RWPE2 (cell line): ENCODE results near the gene VILL.

Experiments
- ATAC-seq: fragments of 200-7000 bp; cut with Tn5 transposase; 3 replicates; pipeline ENCODE4 v1.9.1; 2021; ENCODE audit warnings: low read depth
- DNase-seq: peaks from one replicate; pipeline ENCODE4 v3.0.0-alpha.2; 2020; ENCODE audit warnings: low spot score
- H3K27ac ChIP-seq: fragments of 450-650 bp; 2 replicates; pipeline ENCODE4 v1.5.1; 2017; ENCODE audit warnings: mild to moderate bottlenecking; ENCODE audit not compliant: poor library complexity, severe bottlenecking
- H3K27me3 ChIP-seq: fragments of 250-450 bp; sonication (Bioruptor Pico); 2 replicates; pipeline ENCODE4 v1.5.1; 2021; ENCODE audit warnings: mild to moderate bottlenecking, moderate library complexity; ENCODE audit not compliant: insufficient read depth, poor library complexity, severe bottlenecking
- H3K36me3 ChIP-seq: fragments of 250-450 bp; sonication (Bioruptor Pico); 2 replicates; pipeline ENCODE4 v1.5.1; 2020; ENCODE audit warnings: low read depth, mild to moderate bottlenecking, moderate library complexity
- H3K4me1 ChIP-seq: fragments of 250-450 bp; sonication (Bioruptor Pico); 2 replicates; pipeline ENCODE4 v1.5.1; 2021; ENCODE audit warnings: mild to moderate bottlenecking, moderate library complexity; ENCODE audit not compliant: insufficient read depth, poor library complexity, severe bottlenecking
- H3K4me3 ChIP-seq: fragments of 250-450 bp; sonication (Bioruptor Pico); 2 replicates; pipeline ENCODE4 v1.5.1; 2021; ENCODE audit warnings: mild to moderate bottlenecking, moderate library complexity; ENCODE audit not compliant: severe bottlenecking
- H3K9me3 ChIP-seq: fragments of 250-450 bp; sonication (Bioruptor Pico); 2 replicates; pipeline ENCODE4 v1.5.1; 2021; ENCODE audit warnings: mild to moderate bottlenecking, moderate library complexity; ENCODE audit not compliant: severe bottlenecking
- CTCF ChIP-seq: fragments of 450-650 bp; IDR thresholded peaks from one replicate; pipeline ENCODE4 v1.5.1; 2017; ENCODE audit warnings: mild to moderate bottlenecking, moderate library complexity; ENCODE audit not compliant: poor library complexity, severe bottlenecking

VILL gene

GRCh38 chr3:37993820-37994638 is 3.4 kb downstream of the VILL start:
- no peak for TF ChIP-seq CTCF
- peak overlapping the region; percentile 16 for H3K4me3 ChIP-seq
- no peaks in the 10 kb centered on the region for H3K36me3 ChIP-seq
- no peaks in the 10 kb centered on the region for H3K9me3 ChIP-seq
- H3K27me3 ChIP-seq = no peaks in the 10 kb centered on the region
- ATAC-seq (no peak), DNase-seq (peak; percentile 45)
- H3K4me1 ChIP-seq = peaks cover 14% of the 10 kb centered on the region
- H3K27ac ChIP-seq = no peak overlapping the region

GRCh38 chr3:37994639-37994972 is 4.0 kb downstream of the VILL start:
- H3K27ac ChIP-seq = no peak overlapping the region
- H3K36me3 ChIP-seq = no peaks in the 10 kb centered on the region
- H3K9me3 ChIP-seq = no peaks in the 10 kb centered on the region
- peaks cover 14% of the 10 kb centered on the region for H3K4me1 ChIP-seq
- no peak for ATAC-seq
- no peaks in the 10 kb centered on the region for H3K27me3 ChIP-seq
- TF ChIP-seq CTCF = no peak
- H3K4me3 ChIP-seq = no peak overlapping the region
- DNase-seq = no peak

- ATAC-seq (no peak), DNase-seq (no peak)
- Histone ChIP-seq H3K9me3 (no peaks in the 10 kb centered on the region), H3K27me3 (no peaks in the 10 kb centered on the region), H3K27ac (no peak overlapping the region), H3K36me3 (no peaks in the 10 kb centered on the region), H3K4me3 (no peak overlapping the region), H3K4me1 (peaks cover 14% of the 10 kb centered on the region)
- no peak for TF ChIP-seq CTCF
Measured at GRCh38 chr3:37995652-37996641, 5.4 kb downstream of the VILL start.

GRCh38 chr3:37996785-37997301 is 6.3 kb downstream of the VILL start:
- Histone ChIP-seq H3K9me3 (no peaks in the 10 kb centered on the region), H3K36me3 (no peaks in the 10 kb centered on the region), H3K27me3 (no peaks in the 10 kb centered on the region), H3K4me1 (peaks cover 14% of the 10 kb centered on the region), H3K4me3 (no peak overlapping the region), H3K27ac (no peak overlapping the region)
- DNase-seq = peak; percentile 60
- peak; percentile 84 for TF ChIP-seq CTCF
- peak; percentile 54 for ATAC-seq
